Measurements from ENCODE around the gene PIK3IP1.

PIK3IP1 gene

GRCh38 chr22:31305194-31305593, 12.9 kb upstream of the PIK3IP1 start:
- no peak for DNase-seq

DNA sequence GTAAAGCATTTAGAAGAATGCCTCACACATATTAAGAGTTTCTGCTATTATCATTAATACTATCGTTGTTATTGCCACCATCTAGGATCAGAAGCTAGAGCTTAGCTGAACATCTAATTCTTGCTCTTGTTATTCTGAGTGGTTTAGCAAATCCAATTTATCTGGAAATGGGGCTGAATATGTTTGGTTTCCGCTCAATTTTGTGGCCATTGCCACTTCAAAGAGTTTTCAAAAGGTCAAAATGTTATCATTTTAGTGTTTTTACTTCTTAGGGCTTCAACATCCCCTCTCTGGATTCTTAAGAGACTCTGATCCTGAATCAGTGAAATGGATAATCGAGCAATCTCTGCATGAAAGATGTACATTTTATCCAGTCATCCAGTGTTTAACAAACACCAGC, 10.2 kb upstream of the PIK3IP1 start:
- DNase-seq, result no peak

DNA sequence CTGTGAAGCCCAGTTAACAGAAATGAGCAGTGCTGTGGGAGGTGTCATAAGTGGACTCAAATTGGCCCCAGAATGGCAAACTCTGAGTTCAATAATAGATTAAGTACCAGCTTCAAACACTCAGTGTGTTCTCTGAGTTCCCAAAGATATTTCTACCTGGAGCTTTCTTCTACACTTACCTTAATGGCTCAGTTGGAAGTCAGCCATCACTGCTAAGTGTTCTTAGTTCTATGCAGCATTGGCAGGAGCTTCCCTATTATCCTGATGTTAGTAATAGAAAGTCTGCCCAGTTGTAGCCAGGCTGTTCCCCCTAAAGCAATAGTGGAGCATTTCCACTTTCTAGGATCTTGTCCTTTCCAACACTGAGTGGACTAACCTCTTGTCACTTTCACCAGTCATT, 9.7 kb upstream of the PIK3IP1 start:
- DNase-seq, result no peak

DNA sequence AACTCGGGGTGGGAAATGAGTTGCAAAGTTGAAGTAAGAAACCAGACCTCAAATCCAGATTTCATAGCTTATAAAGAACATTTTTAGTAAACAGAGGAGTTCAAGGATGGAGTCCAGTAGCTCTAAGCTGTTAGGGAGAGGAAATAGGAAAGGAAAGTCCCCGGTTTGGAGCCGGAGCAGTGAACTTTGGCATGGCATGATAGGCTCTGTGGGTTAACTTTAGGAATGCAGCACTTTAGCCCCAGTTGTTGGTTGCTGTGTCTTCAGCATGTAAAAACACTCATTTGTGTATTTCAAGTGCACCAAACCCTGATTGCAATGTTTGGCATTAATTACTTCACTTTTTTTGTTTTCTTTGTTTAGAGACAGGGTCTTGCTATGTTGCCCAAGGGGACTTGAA, 8.6 kb upstream of the PIK3IP1 start:
- no peak for DNase-seq

DNA sequence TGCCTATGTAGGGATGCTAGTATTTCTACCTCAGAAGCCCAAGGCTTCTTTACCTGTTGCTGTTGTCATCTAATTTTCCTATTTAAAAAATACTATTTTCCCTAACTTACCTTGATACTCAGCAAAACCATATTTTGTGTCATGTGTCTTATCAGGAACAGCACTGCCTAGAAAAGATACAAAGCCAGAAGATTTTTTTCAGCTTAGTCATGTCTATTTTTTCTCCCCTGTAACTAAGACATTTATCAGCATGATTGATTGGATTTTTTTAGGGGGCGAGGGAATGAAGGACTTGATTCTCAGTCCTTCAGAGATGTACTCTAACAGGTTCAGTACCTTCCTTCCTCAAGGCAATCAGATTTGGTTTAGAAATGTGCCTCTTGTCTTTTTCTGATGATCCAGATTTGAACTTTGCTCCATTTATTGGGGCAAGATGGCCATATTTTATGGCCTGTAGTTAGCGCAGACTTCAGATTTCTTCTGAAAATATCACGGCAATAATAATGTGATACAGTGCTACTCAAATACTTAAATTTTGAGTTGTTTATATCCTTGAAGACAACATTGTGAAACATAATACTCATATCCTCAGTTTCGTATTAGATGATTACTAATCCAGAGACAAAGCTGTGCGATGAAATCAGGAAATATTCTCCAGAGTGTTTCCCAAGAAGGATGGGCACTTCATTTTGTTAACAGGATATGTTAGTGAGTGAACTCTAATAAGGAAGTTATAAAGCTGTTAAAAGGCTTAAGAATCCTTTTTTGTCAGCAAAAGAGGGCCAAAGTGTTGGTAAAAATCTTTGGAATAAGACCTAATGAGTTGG, 3.8 kb upstream of the PIK3IP1 start:
- DNase-seq, result no peak

DNA sequence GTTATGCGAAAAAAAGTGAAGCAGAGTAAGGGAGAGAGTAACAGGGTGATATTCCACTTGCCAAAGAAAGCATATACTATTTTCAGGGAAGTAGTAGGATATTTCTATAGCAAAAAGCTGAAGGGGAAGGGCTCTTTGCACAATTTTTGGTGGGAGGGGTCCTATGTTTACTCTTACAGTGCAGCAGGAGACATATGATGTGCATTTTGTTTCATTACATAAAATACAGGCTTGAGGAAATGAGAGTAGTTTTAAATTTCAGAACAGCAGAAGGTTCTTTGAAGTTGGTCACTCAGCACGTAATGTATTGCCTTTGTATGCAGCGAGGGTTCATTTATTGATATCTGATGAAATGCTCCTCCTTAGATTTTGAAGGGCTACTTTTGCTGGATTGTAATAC, 3.1 kb upstream of the PIK3IP1 start:
- no peak for DNase-seq

DNA sequence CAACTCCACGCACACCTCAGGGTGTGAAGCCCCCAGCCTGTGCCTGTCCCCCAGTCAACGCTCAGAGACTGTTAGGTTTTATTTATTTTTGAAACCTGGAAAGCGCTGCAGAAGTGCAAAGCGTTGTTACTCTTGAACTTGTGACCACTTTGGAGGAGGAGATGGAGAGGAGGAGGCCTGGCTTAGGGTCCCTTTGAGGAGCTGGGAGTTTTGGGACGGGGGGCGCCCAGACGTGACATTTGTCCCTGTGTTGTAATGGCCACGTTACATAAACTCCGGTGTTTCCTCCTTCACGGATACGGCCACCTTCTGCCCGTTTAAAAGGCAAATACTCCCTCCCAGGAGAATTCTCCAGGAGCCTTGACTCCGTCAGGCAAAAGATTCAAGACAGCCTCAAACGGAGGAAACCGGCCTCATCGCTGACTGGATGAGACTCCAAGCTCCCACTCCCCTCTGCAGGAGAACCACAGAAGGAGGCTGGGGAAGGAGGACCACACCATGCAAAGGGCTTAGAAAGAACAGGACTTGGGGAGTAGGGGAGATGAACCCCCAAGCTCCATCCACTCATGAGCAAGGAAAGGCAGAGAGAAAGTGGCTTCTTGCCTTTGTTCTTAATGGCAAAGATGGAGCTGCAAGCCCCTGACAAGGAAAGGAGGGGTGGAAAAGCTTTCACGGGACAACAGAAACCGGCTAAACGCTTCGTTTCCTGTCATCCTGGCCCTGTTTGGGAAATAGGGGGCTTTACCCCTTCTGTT, 630 bp downstream of the PIK3IP1 start:
- no peak for DNase-seq

- peak; percentile 92 for DNase-seq
These were observed 1.5 kb downstream of the PIK3IP1 start for GRCh38 chr22:31290494-31291471.

- no peak for DNase-seq
These were observed 2.9 kb downstream of the PIK3IP1 start for GRCh38 chr22:31289344-31289743.

DNA sequence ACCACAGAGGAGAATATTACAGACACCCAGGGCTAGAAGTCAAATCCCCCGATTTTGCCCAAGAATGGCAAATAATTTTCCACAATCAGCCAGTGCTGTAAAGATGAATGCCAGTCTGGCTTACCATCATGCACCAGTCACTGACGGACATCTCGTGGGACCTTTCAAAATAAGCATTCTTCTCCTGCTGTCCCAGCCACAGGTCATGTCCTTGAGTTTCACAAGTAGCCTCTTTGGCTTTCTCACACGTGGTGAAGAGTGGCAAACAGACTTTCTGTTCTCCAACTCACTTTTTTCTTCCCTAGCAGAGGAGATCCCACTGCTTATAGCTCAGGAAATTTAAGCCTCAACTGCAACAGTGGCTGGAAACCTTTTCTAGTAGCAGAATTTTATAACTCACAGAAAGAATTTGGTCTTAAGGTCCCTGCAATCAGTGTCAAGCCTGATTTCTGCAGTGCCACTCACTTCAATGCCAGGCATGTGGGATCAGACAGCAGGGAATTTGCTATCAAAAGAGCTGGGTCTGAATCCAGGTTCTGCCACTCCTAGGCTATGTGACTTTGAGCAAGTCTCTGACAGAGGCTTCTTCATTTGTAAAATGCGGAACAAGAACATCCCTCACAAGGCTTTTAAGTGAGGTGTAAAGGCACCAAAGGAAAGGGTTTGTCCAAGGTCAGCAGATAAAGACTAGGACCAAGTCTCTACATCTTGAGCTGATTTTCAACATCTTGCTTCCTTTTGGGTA, 3.6 kb downstream of the PIK3IP1 start:
- no peak for DNase-seq

DNA sequence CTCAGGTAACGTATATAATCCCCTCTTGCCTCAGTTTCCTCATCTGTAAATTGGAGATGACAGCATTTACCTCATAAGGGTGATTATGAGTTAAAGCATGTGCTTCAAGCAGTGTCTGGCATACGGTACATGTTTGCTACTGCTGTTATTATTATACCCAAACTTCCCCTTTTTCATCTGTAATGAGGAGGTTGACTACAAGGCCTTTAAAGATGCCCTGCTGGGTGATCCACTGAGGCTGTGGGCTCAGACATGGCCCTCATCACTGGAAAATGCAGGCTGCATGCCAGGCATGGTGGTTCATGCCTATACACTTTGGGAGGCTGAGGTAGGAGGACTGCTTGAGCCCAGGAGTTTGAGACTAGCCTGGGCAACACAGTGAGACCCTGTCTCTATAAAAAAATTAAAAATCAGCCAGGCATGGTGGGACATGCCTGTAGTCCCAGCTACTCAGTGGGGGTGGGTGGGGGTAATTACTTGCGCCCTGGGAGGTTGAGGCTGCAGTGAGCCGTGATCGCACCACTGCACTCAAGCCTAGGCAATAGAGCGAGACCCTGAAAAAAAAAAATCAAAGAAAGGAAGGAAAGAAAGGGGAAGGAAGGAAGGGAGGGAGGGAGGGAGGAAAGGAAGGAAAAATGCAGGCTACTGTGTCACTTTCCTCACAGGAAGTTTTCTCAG, 4.3 kb downstream of the PIK3IP1 start:
- DNase-seq, result no peak

DNA sequence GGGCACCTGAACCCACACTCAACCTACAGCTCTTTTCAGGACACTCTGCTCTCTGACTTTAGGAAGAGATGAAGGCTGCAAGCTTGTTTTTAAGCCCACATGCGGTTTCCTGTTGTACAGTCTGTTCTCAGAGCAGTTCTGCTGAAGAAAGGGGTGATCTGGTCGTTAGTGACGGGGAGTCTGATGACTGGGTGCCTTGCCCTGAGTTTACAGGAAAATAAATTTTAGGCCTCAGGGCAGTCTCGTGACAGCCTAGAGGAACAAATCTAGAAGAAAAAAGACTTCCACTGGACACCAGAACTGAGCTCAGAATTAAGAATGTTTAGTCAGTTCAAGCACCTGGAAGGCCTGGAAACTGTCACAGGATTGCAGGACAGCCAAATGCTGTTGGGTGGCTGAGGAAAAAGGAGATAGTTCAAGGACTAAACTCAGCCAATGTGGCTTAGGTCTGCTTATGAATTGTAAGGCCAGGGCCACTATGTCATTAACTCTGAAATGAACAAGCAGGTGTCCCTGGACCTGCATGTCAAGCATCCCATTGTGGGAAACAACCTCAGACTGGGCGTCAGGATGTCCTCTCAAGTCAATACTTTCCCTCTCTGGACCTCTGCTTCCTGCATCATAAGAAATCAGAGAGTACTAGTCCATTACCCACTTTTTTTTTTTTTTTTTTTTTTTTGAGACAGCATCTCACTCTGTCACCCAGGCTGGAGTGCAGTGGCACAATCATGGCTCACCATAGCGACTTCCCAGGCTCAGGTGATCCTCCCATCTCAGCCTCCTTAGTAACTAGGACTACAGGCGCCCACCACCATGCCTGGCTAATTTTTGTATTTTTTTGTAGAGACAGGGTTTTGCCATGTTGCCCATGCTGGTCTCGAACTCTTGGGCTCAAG, 5.7 kb downstream of the PIK3IP1 start:
- DNase-seq, result peak; percentile 56

DNA sequence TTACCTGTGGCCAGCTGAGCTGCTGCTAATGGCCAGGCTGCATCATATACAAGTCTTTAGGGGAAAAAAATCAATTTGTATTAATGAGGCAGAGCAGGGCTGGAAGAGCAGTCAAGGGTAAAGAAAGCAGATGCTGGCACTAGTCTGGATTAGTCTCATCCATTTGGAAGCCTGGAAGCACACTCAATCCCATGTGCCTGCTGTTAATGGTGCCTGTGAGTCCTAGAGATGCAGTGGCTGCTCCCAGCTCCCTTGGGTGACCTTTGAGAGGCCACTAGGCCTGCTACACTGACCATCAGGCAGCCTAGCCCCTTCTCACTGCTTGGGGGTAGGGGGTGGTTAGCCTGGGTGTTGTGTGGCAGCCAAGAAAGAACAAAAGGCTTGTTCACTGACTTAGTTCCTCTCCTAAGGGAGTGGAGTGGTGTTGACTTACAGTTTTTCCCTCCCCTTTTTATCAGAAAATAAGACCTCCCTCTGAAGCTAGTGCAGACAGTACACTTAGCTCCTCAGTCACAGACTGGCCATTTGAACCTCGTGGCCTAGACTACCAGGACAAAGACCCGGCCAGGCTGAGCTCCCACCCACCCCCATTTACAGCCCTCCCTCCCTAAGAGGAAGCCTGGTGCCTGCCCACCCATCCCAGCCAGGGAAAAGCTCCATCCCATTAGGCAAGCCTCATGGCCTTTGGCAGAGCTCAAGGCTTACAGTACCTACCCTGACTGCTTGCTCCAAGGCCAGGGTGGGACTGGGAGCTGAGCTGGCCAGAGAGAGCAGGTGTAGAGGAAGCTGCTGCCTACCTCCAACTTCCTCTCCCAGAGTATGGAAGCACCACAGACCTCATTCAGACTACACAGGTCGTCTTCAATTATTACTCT, 7.8 kb downstream of the PIK3IP1 start:
- no peak for DNase-seq

DNA sequence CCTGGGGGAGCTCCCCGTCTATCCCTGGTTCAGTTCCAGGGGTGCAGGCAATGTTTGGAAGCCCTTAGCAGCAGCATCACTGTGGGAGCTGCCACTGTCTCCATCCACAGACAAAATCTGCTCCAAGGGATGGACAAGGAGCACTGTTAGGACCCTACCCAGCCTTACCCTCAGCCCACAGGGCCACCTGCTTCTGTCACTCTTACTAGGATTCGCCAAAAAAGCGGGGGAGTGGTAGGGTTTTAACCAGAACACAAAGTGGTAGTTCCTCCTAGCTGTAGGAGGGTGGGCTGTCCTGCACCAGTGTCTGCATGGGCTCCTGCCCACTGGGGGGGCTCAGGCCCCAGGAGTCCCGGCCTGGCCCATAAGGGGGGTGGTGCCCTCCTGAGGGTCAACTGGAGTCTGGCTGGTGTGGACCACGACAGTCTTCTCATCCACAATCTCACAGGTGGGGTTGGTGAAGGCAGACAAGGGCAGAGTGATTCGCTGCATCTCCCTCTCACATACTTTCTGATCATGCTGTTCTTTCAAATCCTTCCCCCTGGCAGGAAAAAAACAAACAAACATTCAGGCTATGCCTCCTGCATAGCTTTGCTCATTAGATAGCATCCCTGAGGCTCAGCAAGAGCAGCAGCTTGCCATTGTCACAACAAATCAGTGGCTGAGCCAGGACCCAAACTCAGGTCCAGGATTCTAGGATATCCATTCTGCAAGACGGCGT, 9.4 kb downstream of the PIK3IP1 start:
- no peak for DNase-seq

DNA sequence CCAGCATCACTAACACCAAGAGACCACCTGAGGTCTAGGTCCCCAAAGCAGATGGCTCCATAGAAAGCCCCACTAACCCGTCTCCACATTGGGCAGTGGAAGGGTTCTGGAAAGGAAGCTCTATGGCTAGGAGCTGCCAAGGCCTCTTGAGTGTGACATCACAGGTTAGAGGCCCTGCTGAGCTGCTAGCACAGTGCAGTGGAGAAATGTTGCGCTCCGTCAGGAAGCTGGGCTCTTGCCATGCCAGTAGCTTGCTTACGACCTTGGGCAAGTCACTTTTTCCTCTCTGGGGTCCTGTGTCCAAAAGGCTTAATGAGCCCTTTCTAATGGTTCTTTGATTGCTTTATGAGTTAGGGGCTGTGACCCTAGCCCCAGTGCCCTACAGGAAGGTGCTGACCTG, 10.6 kb downstream of the PIK3IP1 start:
- no peak for DNase-seq

GRCh38 chr22:31279821-31280505, 12.3 kb downstream of the PIK3IP1 start:
- DNase-seq, result no peak

GRCh38 chr22:31279327-31279669, 13.0 kb downstream of the PIK3IP1 start:
- DNase-seq, result no peak

- peak; percentile 29 for DNase-seq
These were observed 13.5 kb downstream of the PIK3IP1 start for GRCh38 chr22:31278626-31279326.
